ENCODE measurements around the gene NOS1AP.
"Not testable (repeated sequence)": the region's sequence is repeated elsewhere in the genome, so short reads cannot be mapped to it uniquely, and the experiment has no call there.

Gene NOS1AP

DNA sequence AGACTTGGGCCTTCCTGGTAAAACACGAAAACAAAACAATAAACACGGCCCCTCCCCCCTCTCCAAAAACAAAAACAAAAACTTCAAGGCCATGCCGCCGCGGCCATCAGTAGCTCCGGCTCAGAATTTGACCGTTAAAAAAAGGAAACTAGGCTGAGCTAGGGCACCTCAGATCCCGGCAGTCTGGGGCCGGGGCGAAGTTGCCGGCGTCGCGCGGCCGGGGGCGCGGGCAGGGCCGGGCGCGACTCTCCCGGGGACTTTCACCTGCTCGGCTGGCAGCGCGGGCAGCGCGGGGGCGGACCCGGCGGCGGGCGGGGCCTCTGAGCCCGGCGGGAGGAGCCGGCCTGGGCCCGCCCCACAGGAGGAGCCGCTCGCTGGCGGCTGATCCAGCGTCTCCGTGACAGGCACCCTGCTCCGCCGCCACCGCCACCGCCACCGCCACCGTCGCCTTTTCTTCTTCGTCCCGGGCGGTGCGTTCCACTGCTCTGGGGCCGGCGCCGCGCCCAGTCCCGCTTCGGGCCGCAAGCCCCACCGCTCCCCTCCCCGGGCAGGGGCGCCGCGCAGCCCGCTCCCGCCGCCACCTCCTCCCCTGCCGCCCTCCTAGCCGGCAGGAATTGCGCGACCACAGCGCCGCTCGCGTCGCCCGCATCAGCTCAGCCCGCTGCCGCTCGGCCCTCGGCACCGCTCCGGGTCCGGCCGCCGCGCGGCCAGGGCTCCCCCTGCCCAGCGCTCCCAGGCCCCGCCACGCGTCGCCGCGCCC is at the start of gene NOS1AP:
TSS of gene NOS1AP (plus strand) at position 358 of the 760 bp plus-strand sequence. CDS start 487 bp downstream, outside the sequence.
- peak; percentile 84 for DNase-seq

DNA sequence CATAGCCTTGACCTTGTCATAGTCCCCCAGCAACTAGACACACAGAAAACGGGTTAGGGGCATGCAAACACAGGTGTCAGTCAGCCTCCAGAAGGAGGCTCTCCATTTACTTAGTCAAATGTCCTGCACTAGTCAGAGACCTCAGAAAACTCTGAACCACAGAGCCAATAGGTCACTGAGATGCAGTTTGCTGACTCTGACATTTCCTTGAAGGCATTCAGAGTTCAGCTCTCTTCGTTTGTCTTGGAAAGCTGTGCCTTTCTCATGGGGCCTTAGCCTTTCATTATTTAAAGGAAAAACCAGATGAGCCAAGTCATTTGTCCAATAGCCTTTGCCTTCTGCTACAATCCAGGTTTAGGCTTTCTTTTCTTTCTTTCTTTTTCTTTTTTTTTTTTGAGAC is 49.3 kb upstream of the NOS1AP start:
- DNase-seq, result no peak

DNA sequence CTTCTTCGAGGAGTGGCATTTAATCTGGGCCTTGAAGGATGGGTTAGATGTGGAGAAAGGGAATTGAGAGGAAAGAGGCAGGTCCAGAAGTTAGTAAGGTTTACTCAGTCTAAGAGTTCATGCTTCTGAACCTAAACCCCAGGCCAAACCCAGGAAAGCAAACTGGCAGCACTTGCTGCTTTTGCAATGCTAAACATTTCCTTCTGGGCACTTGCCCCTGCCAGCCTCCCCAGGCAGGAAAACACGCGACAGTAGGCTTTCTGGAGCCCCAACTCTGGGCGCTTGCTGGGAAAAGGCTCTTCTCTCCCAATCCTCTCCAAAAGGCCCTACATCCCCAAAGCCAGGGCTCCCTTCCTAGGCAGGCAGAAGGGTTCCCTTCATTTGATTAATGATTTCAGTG is 48.4 kb upstream of the NOS1AP start:
- DNase-seq, result no peak

DNA sequence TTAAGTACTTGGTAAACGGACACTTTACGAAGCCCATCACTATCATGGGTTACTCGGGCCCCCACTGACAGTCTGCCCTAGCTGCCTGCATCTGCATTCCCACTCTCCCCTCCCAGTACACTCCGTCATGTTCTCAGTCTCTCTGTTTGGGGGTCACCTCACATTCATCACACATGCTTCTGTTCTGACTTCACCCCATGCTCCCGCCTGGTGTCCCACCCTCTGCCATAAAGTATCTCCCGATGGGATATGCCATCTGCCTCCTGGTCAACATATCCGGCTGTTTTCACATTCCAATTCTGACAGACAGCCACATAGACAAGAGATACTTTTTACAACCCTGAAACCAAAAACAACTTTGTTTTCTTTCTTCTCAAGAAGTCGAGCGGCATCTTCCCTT is 46.9 kb upstream of the NOS1AP start:
- no peak for DNase-seq

DNA sequence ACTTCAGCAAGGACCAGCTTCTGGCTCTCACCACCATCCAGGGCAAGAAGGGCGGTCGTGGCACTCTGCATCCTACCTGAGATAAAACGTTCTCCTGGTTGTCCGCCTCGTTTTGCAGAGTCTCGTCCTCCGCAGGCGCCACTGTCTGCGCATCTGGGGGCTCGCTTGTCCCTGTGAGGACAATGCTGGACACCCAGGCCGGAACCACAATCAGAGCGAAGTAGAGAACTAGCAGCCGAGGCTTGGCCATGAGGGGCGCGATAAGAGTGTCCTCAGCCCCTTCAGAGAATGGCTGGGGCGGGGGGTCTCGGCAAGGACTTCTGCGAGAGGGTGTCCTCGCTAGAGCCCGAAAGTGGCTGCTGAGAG is 46.3 kb upstream of the NOS1AP start:
- no peak for DNase-seq

DNA sequence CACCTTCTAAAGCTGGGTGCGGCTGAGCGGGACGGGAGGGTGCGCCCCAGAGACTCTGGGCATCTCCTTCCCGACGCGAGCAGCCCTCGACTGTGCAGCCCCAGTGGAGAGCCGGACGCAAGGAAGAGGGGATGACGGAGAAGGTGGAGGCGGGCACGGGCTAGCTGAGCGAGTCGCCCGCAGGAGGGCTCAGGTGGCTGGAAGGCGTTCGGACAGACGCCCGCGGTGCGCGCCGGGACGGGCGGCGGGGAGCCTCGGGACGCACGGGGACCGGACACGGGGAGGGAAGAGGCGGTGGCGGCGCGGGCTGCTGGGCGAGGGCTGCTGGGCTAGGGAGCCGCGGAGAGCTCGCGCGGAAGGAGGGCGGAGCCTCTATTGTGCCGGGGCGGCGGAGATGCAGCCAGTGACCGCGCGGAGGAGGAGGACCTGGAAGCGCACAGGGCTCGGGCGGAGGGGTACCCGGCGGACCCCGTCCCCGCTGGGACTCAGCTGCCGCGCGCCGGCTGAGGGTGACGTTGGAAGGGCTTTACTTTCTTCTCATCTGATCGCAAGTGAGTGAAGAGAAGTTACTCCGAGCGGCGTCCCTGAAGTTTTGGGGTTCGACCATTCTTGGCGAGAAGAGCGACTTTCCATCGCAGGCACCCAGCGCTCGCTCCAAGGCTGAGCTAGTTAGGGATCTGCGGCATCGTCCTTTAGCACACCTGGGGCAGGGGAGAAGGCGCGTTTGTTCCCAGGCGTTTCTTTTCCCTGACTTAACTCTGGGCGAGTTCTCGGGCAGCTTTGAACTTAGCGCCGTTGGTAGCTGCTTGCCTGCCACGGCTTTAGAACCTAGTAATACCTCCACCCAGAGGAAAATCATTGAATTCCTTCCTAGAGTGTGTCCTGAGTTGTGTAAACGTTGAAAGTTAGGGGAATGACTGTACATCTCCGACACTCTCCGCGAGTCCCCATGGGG is 45.7 kb upstream of the NOS1AP start, which contains the start of gene OLFML2B:
TSS of gene OLFML2B (minus strand) at position 323 of the 955 bp plus-strand sequence. CDS start 439 bp downstream, outside the sequence.
- DNase-seq, result peak; percentile 63

DNA sequence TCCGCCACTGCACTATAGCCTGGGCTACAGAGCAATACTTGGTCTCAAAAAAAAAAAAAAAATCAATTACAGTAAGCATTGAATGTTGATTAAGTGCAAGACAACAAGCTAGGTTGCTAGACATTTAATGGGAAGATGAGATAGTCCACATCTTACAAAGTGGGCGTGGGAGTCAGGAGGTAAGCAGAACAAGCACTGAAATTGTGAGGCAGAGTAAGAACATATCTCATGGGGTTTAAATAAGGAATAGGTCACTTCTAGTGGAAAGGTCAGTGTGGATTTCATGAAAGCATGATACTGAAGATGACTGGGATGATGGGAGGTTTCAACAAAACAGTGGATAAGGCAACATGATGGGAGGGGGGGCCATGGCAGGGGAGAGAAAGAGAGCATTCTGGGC is 44.0 kb upstream of the NOS1AP start:
- DNase-seq, result no peak

DNA sequence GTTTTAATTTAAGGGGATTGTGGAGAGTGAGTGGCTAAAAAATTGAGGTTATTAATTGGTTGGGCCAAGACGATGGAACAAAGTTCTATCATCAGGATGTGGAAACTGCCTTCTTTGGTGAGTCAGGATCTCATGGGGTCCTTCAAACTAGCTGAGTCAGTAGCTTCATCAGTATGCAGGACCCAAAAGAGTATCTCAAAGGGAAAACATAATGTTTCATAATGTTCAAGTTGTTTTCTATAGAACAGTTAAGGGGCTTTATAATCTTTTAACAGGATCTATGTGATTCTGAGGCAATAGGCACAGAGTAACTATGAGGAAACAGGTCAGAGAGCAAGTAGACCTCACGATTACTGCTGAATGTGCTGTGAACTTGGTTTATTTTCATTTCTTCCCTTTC is 42.6 kb upstream of the NOS1AP start:
- DNase-seq, result no peak

DNA sequence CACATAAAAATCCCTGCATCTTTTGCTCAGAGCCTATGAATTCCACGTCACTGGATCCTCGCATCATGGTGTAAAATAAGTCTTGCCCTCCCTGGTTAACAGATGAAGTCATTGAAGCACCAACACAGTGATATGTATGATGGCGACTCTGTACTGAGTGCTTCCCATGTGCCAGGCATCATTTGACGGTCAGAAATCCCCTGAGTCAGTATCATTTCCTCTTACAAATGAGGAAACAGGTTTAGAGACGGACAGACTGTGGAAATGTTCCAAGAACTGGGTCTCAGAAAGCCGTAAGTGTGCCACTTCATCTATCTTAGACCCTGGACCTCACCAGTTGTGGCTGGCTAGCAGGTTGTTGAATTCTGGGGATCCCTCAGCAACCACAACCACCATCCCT is 40.8 kb upstream of the NOS1AP start:
- DNase-seq, result no peak

DNA sequence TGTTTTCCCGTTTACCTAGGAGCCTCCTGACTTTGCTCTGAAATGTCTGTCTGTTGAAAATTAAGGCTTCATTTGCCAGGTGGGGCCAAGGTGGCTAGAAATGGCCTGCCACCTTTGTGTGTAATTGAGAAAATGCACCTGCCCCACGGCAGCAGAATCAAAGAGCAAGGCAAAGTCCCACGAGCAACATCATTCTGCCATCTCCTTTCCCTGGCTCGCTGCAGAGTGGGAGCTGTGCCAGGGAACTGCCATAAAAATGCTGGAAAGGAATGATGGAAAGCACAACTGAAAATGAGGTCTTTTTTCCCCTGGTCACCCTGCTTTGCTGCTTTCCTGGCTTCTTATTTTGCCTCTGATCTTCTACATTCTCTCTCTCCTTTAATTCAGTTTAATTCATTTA is 40.3 kb upstream of the NOS1AP start:
- no peak for DNase-seq

DNA sequence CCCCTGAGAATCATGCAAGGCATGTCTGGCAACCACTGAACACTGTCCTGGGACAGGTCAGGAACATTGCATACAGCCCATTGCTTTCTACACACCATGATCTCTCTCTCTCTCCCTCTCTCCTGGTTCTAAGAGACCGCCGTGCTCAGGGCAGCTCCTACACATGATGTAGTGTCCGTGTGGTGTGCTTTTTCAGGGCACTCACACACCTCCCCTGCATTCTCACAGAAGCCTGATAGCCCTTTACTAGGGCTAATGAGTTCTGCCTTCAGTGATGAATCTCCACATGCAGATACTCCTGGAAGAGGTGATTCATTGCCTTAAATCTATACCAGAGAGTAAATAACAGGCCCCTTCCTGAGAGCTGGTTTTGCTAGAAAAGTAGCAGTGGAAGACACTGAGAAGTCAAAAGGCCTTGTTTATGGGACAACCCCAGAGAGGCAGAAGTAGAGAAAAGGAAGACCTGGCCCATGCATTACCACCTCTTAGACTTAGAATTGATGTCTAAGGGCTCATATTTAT is 38.7 kb upstream of the NOS1AP start:
- no peak for DNase-seq

DNA sequence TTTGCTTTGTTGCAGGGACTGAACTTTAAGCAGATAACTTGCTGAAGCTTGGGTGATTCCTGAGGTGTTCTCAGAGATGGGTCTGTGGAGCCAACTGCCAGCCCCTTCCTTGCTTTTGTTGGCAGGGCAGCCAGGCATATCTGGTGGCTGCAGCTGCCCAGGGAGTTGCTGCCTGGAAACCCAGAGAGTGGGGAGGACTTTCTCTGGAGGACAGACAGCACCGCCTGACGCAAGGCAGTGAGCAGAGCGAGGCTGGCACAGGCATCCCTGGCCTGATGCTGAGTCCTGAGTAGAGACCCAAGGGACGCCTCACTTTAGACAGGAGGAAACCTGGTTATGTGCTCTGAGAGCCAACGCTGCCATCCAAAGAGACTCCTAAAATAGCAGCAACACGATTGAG is 36.1 kb upstream of the NOS1AP start:
- DNase-seq, result no peak

DNA sequence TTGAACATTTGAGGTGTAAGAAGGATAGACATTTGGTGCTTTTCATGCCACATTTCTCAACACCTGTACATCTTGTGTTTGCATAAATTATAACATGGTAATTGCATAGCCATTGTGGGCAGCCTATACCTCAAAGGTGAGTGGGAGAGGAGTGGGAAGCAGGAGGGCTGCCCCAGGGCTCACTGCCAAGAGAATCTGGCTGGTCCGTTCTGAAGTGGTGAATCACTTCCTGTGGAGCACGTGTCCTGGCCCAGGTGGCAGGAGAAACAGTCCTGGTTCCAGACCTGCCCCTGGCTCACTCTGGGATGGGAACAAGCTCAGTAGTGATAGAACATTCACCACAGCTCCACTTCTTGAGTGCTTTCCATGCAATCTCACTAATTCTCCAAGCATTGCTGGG is 34.2 kb upstream of the NOS1AP start:
- DNase-seq, result peak; percentile 18

DNA sequence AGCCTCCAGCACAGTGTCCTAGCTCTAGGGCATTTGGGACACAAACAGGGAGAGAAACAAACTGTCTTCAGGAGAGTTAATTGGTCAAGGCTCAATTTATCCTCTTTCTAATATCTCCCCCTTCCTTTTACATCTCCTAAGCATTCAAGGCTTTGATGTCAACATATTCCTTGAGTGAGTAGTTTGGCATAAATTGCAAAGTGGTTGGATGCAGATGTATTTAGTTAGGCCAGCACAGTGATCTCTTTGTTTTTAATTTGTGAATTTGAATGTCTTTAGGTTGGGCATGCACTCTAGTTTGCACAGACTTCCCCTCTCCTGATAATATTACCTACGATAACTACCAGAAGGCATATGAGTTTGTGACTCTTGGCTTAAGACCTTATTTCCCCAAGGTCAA is 33.3 kb upstream of the NOS1AP start:
- DNase-seq, result no peak

DNA sequence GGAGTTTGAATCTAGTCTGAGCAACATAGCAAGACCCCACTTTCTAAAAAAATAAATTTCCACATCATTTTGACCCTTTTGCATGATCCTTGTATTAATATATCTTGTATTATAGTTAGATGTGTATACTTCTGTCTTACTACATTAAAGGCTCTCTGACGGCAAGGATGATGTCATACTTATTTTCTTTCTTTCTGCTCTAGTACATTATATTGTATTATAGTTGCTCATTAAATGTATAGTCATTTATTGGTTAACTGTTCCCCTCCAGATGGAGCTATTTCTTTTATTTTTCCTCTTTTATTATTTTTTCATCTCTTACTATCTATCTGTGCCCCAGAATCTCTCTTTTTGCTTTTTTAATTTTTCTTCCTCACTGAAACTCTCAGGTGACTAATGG is 30.9 kb upstream of the NOS1AP start:
- DNase-seq, result no peak

DNA sequence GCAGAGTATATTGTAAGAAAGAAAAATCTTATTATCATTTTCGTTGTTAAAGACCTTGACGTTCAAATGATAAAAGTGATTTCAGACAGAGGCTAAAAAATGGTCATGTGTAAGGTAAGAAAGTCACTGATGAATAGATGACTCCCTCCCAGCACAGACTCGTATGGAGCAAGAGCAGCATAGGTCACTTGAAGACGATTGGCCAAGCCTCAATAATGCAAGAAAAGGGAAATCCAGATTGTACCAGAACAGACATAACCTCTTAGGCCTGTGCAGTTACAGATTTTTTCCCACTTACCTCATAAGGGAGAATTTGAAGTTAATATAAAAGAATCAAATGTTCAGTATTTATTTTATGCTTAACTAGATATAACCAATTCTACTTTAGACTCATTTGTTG is 29.5 kb upstream of the NOS1AP start:
- DNase-seq, result no peak

DNA sequence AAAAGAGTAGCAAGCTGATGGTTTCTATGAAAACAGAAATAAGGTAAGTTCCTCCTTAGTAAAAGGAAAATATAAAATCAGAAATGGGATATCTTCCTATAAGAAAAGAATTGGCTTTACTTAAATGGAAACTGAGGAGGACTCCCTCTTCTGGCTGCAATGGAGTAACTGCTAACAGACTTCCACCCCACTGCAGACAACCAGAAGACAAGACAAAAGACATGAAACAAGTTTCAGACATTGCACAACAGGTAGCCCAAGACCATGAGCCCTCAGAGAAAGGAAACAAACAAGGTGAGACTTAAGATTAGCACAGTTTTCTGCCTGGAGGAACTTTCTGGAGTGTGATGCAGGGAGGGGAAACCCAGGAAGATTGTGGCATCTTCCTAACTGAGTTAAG is 28.8 kb upstream of the NOS1AP start:
- DNase-seq, result no peak

DNA sequence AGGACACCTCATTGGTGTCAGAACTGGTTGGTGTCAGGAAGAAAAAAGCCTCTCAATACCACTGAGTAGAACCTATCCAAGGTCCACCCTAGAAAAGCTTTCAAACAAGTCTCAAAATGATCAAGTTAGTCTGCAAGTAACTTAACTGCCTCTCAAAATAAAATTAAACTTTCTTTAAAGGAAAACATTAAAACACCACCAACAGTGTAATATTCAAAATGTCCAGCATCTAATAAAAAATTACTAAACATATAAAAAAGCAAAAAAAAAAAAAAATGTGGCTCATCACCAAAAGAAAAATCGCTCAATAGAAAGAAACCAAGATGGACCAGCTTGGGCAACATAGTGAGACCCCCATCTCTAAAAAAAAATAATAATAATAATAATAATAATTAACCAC is 27.1 kb upstream of the NOS1AP start:
- no peak for DNase-seq

DNA sequence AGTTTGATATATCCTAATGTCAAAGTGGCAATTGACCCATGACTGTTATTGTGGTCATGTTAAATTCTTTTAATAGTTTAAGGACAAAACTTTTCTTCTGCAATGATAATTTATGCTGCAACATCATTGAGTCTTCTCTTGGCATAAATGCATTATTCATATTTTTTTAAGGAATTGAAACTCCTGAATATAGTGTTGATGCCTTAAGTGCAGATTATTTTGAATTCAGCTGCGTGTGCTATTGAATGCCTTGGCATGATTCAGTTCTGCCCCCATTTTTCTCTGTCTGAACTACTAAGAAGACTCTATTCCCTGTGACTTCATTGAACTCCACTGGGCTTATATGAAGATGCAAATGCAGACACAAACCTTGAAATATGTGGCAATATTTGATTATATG is 22.6 kb upstream of the NOS1AP start:
- no peak for DNase-seq

DNA sequence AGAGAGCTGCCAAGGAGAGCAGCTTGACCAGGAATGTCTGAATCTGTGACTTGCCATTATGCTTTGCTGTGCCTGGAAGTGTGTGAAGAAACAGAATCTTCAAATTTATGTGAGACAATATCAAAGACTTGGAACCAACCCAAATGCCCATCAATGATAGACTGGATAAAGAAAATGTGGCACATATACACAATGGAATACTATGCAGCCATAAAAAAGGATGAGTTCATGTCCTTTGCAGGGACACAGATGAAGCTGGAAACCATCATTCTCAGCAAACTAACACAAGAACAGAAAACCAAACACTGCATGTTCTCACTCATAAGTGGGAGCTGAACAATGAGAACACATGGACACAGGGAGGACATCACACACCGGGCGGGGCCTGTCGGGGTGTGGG is 15.5 kb upstream of the NOS1AP start:
- not testable (repeated sequence) for DNase-seq

DNA sequence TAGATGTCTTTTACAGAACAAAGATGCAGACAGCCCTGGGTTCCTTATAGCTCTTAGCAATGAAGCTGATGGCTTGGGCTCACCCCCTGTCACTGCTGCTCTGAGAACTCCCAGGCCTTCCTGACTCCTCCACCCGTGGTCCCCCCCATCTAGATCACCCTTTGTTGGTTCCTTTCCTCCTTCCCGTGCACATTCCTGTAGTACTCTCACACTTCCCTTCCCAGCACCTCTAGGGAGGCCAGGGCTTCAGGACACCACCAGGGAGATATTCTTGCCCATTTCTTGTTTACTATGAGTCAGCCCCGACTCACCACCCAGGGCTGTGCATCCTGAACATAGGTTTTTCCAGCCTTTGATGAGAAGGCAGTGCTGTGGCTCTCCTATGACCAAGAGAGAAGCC is 14.4 kb upstream of the NOS1AP start:
- DNase-seq, result peak; percentile 16

DNA sequence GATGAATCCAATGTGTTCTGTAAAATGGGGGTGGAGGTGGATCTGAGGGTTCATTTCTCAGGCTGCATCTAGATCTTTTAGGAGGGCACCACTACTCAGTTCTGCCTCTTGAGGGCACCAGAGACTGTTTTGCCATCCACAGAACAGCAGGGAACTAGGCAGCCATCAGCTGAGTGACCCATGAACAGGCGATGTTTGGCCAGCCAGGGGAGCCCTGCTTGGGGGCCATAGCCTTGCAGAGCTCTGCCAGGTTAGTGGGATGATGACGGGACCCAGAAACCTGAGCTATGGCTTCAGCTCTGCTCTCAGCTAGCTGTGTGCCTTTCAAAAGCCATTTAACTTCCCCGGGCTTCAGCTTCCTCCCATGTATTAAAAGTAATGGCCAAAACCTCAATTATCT is 13.4 kb upstream of the NOS1AP start:
- peak; percentile 59 for DNase-seq

DNA sequence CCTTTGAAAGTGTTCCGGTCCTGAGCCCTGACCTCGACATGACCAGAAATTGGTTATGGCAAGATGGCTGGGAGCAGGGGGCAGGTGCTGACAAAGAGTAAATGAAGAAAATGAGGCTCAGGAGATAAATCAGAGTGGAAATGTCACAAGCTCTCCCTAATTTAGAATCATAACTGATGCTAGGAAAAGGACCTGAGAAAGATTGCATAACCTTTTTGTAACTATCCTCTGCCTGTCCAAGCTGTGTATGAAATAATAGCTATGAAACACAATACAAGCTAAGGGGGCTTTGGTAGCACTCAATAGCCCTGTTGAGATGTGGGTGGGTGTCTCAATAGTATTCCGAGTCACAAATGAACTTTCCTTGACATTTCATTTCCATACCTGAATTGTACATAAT is 12.9 kb upstream of the NOS1AP start:
- no peak for DNase-seq

DNA sequence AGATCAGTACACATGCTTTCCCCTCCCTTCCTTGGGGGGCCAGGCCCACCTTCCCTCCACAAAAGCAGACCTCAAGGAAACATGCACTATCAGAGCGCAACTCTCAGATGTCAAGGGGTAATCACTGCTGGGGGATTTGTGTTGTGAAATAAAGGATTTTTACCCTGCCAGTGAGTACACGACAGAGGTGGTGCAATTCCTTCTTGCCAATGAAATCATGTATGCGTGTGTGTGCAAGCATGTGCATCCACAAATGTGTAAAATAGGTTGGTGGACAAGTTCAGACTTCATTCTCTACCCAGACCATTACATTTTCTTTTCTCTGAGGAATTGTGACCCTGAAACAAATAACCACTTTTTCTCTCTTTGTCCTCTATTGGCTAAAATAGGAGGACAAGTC is 9.8 kb upstream of the NOS1AP start:
- no peak for DNase-seq
